GM06990 (cell line): ENCODE results near the gene LSR.
"Not testable (repeated sequence)": the region's sequence is repeated elsewhere in the genome, so short reads cannot be mapped to it uniquely, and the experiment has no call there.

ENCODE experiments used
- DNase-seq: peaks from one replicate; pipeline ENCODE4 v3.0.0-alpha.2; 2011; ENCODE audit not compliant: insufficient read length; ENCODE audit errors: extremely low read depth
- H3K27me3 ChIP-seq: replicated peaks from 2 replicates; pipeline ENCODE4 v1.6.0; 2011; ENCODE audit warnings: low read length; ENCODE audit not compliant: control insufficient read depth, insufficient read depth
- H3K36me3 ChIP-seq: 2 replicates; pipeline ENCODE4 v1.5.1; 2011; ENCODE audit warnings: low read length; ENCODE audit not compliant: control insufficient read depth, insufficient read depth
- H3K4me3 ChIP-seq: replicated peaks from 2 replicates; pipeline ENCODE4 v1.5.1; 2011; ENCODE audit warnings: low read depth, mild to moderate bottlenecking, control low read depth, low read length
- CTCF ChIP-seq: IDR thresholded peaks from 2 replicates; pipeline ENCODE4 v1.5.1; 2011; ENCODE audit warnings: low read length, control low read depth, mild to moderate bottlenecking, inconsistent platforms; ENCODE audit not compliant: insufficient read depth, poor library complexity, severe bottlenecking

Gene LSR

GRCh38 chr19:35229601-35230000 lies 19.2 kb upstream of the LSR start:
- no peak overlapping the region for H3K4me3 ChIP-seq
- H3K27me3 ChIP-seq, result no peaks in the 10 kb centered on the region
- no peaks in the 10 kb centered on the region for H3K36me3 ChIP-seq
- no peak for TF ChIP-seq CTCF
- DNase-seq, result no peak

GRCh38 chr19:35231956-35232645 lies 16.7 kb upstream of the LSR start:
- Histone ChIP-seq H3K4me3 (no peak overlapping the region), H3K27me3 (no peaks in the 10 kb centered on the region)
- TF ChIP-seq CTCF, result no peak

GRCh38 chr19:35232912-35233311 lies 15.9 kb upstream of the LSR start:
- Histone ChIP-seq H3K4me3 (no peak overlapping the region), H3K36me3 (no peaks in the 10 kb centered on the region), H3K27me3 (no peaks in the 10 kb centered on the region)
- TF ChIP-seq CTCF, result no peak
- DNase-seq, result no peak

More at GRCh38 chr19:35231956-35232645, 16.7 kb upstream of the LSR start:
- no peak for DNase-seq
- H3K36me3 ChIP-seq, result no peaks in the 10 kb centered on the region

GRCh38 chr19:35236638-35237400 lies 12.0 kb upstream of the LSR start:
- peak; percentile 19 for TF ChIP-seq CTCF
- Histone ChIP-seq H3K27me3 (no peaks in the 10 kb centered on the region), H3K4me3 (no peak overlapping the region), H3K36me3 (no peaks in the 10 kb centered on the region)
- DNase-seq, result no peak

GRCh38 chr19:35239597-35239996 lies 9.2 kb upstream of the LSR start:
- not testable (repeated sequence) for H3K36me3 ChIP-seq, H3K27me3 ChIP-seq, H3K4me3 ChIP-seq, DNase-seq

- Histone ChIP-seq H3K27me3 (no peaks in the 10 kb centered on the region), H3K36me3 (no peaks in the 10 kb centered on the region), H3K4me3 (no peak overlapping the region)
- DNase-seq, result no peak
- no peak for TF ChIP-seq CTCF
Measured at GRCh38 chr19:35240327-35240726, 8.5 kb upstream of the LSR start.
